Endothelial cell (in vitro differentiated cells): ENCODE results near the gene SURF2. TPM values are rescaled to one million over a fixed set of nuclear protein-coding genes. Genes with fewer than 3 reads are reported as not detected.

ENCODE experiments used
- DNase-seq: peaks from one replicate; pipeline ENCODE4 v3.0.0; 2021; ENCODE audit warnings: low spot score
- H3K27ac Mint-ChIP-seq: one replicate; pipeline ENCODE4 v1.8.0; 2021; ENCODE audit warnings: mixed read lengths, inconsistent platforms; ENCODE audit not compliant: unreplicated experiment
- H3K27me3 Mint-ChIP-seq: one replicate; pipeline ENCODE4 v1.8.0; 2021; ENCODE audit warnings: mild to moderate bottlenecking, moderate library complexity, mixed read lengths, inconsistent platforms; ENCODE audit not compliant: unreplicated experiment
- H3K36me3 Mint-ChIP-seq: one replicate; pipeline ENCODE4 v1.8.0; 2021; ENCODE audit warnings: mild to moderate bottlenecking, low read depth, mixed read lengths, inconsistent platforms; ENCODE audit not compliant: unreplicated experiment
- H3K4me1 Mint-ChIP-seq: one replicate; pipeline ENCODE4 v1.8.0; 2021; ENCODE audit warnings: mild to moderate bottlenecking, mixed read lengths, inconsistent platforms; ENCODE audit not compliant: unreplicated experiment
- H3K4me3 Mint-ChIP-seq: one replicate; pipeline ENCODE4 v1.8.0; 2021; ENCODE audit warnings: mild to moderate bottlenecking, mixed read lengths, inconsistent platforms; ENCODE audit not compliant: unreplicated experiment
- H3K9me3 Mint-ChIP-seq: one replicate; pipeline ENCODE4 v1.8.0; 2021; ENCODE audit warnings: mixed read lengths, inconsistent platforms; ENCODE audit not compliant: unreplicated experiment
- CTCF ChIP-seq: fragments of 200-600 bp; sonication (generic); IDR thresholded peaks from one replicate; pipeline ENCODE4 v1.5.0; 2021; ENCODE audit warnings: antibody characterized with exemption; ENCODE audit not compliant: unreplicated experiment
- total RNA-seq: library from RNA; stranded (reverse); fragmentation: NEBNext Ultra II Directional; extraction: Animal tissue kit (Norgen Biotek cat#: 25700); gene quantifications from one replicate; pipeline ENCODE4 v1.2.1, GENCODE V29; 2021; ENCODE audit not compliant: unreplicated experiment

The SURF2 gene
- total RNA-seq, 1 donor from 2014 or later, result 11.9 TPM

DNA sequence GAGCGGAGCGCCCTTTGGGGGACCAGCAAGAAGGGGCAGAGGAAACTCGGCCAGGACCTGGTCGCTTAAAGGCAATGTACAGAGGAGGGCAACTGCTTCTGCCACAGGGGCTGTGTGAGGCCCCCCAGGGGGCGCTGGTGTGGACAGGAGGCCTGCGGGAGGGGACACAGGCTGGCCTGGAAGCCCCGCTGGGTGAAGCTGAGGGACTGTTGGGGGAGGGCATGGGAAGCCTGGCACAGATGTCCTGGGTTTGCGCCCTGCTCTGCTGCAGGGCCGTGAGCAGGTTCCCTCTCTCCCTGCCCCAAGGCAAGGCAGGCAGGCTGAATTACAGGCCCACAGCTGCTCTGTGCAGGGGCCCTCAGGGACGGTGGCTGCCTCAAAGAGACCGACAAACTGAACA, 13.8 kb upstream of the SURF2 start:
- no peak for TF ChIP-seq CTCF
- Mint-ChIP-seq H3K36me3 (peaks cover 22% of the 10 kb centered on the region), H3K4me3 (no peak overlapping the region), H3K27ac (no peak overlapping the region), H3K4me1 (peaks cover 11% of the 10 kb centered on the region), H3K9me3 (no peaks in the 10 kb centered on the region), H3K27me3 (peaks cover 8% of the 10 kb centered on the region)
- peak; percentile 51 for DNase-seq

DNA sequence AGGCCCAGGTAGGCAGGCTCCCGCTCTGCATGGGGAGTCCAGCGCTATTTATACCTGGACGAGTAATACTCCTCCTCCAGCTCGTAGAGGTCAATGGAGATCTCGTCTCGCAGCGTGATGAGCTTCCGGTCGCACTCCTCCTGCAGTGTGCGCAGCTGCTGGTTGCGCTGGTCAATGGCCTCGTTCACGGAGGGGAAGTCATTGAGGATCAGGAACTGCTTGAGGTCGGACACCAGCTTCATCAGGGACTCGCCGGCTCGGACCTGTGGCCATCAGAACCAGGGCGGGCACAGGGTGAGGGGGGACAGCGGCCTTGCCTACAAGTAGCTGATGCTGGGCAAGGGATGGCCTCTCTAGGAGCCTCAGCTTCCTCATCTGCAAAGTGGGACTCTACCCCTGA, 12.3 kb upstream of the SURF2 start:
- H3K36me3 Mint-ChIP-seq, result peaks cover 24% of the 10 kb centered on the region
- no peak for TF ChIP-seq CTCF
- DNase-seq, result no peak
- H3K4me1 Mint-ChIP-seq, result peaks cover 21% of the 10 kb centered on the region
- no peak overlapping the region for H3K4me3 Mint-ChIP-seq
- peaks cover 12% of the 10 kb centered on the region for H3K27me3 Mint-ChIP-seq
- no peak overlapping the region for H3K27ac Mint-ChIP-seq
- no peaks in the 10 kb centered on the region for H3K9me3 Mint-ChIP-seq

DNA sequence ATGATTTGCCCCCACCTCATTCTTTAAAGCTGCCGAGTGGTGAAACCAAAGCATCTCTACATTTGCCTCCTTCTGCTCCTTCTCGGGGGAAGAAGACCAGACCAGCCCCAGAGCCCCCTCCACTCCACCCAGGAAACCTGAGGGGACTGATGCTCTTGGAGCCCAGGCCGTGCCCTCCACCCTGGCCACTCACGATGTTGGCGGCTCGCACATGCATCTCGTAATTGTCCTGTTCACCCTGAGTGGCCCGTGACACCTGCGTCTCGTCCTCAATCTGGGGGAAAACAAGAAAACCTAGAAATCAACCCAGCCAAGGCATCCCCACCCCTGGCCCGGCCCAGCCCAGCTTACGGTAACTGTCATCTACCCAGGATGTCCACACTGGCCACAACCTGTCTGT, 11.4 kb upstream of the SURF2 start:
- H3K27me3 Mint-ChIP-seq, result peaks cover 15% of the 10 kb centered on the region
- peak overlapping the region; percentile 21 for H3K4me3 Mint-ChIP-seq
- H3K36me3 Mint-ChIP-seq, result peaks cover 29% of the 10 kb centered on the region
- no peak for DNase-seq
- H3K27ac Mint-ChIP-seq, result no peak overlapping the region
- H3K9me3 Mint-ChIP-seq, result no peaks in the 10 kb centered on the region
- TF ChIP-seq CTCF, result no peak
- H3K4me1 Mint-ChIP-seq, result peaks cover 25% of the 10 kb centered on the region

GRCh38 chr9:133345596-133345995, 10.8 kb upstream of the SURF2 start:
- Mint-ChIP-seq H3K4me1 (peaks cover 24% of the 10 kb centered on the region), H3K9me3 (no peaks in the 10 kb centered on the region), H3K27me3 (peaks cover 15% of the 10 kb centered on the region), H3K4me3 (no peak overlapping the region), H3K27ac (no peak overlapping the region), H3K36me3 (peaks cover 32% of the 10 kb centered on the region)
- DNase-seq, result no peak
- TF ChIP-seq CTCF, result no peak

GRCh38 chr9:133346021-133346785, 10.1 kb upstream of the SURF2 start:
- Mint-ChIP-seq H3K9me3 (no peaks in the 10 kb centered on the region), H3K27ac (no peak overlapping the region), H3K27me3 (peaks cover 15% of the 10 kb centered on the region), H3K36me3 (peaks cover 32% of the 10 kb centered on the region), H3K4me3 (peak overlapping the region; percentile 96), H3K4me1 (peaks cover 22% of the 10 kb centered on the region)
- DNase-seq, result no peak
- no peak for TF ChIP-seq CTCF
